HG03108 (cell line): ENCODE results near the gene S100A2.
A peak's percentile ranks its signal among the peaks of the same experiment; 100 is the strongest.

Experiments
- ATAC-seq: cut with Tn5 transposase; IDR thresholded peaks from one replicate; pipeline ENCODE4 v1.9.1; 2021; ENCODE audit warnings: moderate library complexity; ENCODE audit not compliant: unreplicated experiment

S100A2 gene

GRCh38 chr1:153565529-153566374 is at the start of gene S100A2:
S100A2 (minus strand) TSS chr1:153565844; CDS start chr1:153563877, 1,967 bp downstream.
- no peak for ATAC-seq

GRCh38 chr1:153615406-153615805 is 49.8 kb upstream of the S100A2 start:
- ATAC-seq = no peak

- ATAC-seq = no peak
Measured at GRCh38 chr1:153614906-153615305, 49.3 kb upstream of the S100A2 start.

- no peak for ATAC-seq
Measured at GRCh38 chr1:153614189-153614900, 48.7 kb upstream of the S100A2 start.

- ATAC-seq = no peak
Measured at GRCh38 chr1:153613406-153613805, 47.8 kb upstream of the S100A2 start.

- ATAC-seq = no peak
Measured at GRCh38 chr1:153612755-153613331, 47.2 kb upstream of the S100A2 start, which contains the start of gene S100A16. S100A16 (minus strand) TSS chr1:153613137; CDS start chr1:153608151, 4,986 bp downstream.

GRCh38 chr1:153612111-153612754 is 46.6 kb upstream of the S100A2 start:
- ATAC-seq = no peak

GRCh38 chr1:153611356-153611755 is 45.7 kb upstream of the S100A2 start:
- ATAC-seq = no peak

- ATAC-seq = no peak
Measured at GRCh38 chr1:153610811-153611301, 45.2 kb upstream of the S100A2 start.

GRCh38 chr1:153610334-153610733 is 44.7 kb upstream of the S100A2 start:
- ATAC-seq = no peak

GRCh38 chr1:153609585-153609907 is 43.9 kb upstream of the S100A2 start:
- no peak for ATAC-seq

GRCh38 chr1:153608742-153609584 is 43.3 kb upstream of the S100A2 start:
- no peak for ATAC-seq

- no peak for ATAC-seq
Measured at GRCh38 chr1:153608089-153608682, 42.5 kb upstream of the S100A2 start.

GRCh38 chr1:153607381-153607780 is 41.7 kb upstream of the S100A2 start:
- no peak for ATAC-seq

GRCh38 chr1:153606194-153606593 is 40.5 kb upstream of the S100A2 start:
- no peak for ATAC-seq

GRCh38 chr1:153602749-153603148 is 37.1 kb upstream of the S100A2 start:
- no peak for ATAC-seq

- no peak for ATAC-seq
Measured at GRCh38 chr1:153599847-153600246, 34.2 kb upstream of the S100A2 start.

GRCh38 chr1:153598309-153599172 is 32.9 kb upstream of the S100A2 start:
- ATAC-seq = peak; percentile 98

- no peak for ATAC-seq
Measured at GRCh38 chr1:153597206-153597605, 31.6 kb upstream of the S100A2 start.
